SK-N-MC (cell line): Measurements from ENCODE around the gene DNAI1.

ENCODE experiments used
- EZH2 ChIP-seq: fragments of 200-600 bp; sonication (generic); IDR thresholded peaks from one replicate; pipeline ENCODE4 v1.6.1; 2017; ENCODE audit warnings: antibody characterized with exemption
- FOXP2 ChIP-seq: optimal IDR thresholded peaks from 2 replicates; pipeline ENCODE3; 2011; ENCODE audit warnings: mild to moderate bottlenecking, moderate library complexity; ENCODE audit not compliant: insufficient read depth; ENCODE audit errors: extremely low read length, control extremely low read depth
- POLR2AphosphoS5 ChIP-seq: IDR thresholded peaks from 2 replicates; pipeline ENCODE4 v1.6.1; 2012; ENCODE audit warnings: mild to moderate bottlenecking, low read depth, low read length, borderline replicate concordance

DNA sequence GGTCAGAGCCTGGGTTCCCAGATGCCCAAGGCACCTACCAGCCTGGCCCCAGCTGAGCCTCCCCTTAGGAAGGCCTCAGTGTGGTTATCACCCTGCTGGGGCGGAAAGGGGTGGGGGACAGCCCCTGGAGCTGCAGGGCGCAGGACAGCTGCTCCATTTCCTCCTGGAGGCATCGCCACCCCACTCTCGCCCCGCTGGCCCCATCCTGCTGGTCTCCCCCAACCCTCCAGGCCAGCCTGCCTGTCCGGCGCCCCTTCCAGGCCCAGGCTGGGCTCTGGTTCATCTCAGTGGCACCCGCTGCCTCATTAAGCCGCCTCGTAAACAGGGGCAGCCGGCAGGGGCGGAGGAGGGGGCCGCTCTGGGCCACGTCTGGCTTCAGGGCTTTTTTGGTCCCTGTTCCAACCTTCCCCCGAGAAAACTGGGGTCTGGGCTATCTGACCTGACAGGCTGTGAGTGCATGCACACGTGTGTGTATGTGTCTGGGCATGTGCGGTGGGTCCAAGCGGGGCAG is 95.0 kb downstream of the DNAI1 start:
- TF ChIP-seq EZH2 (no peak), POLR2AphosphoS5 (no peak), FOXP2 (no peak)
